Inflammatory macrophage treated with lipopolysaccharide for 1 hour (primary cell): ENCODE data around the gene DENND6B.
A peak's percentile ranks its signal among the peaks of the same experiment; 100 is the strongest.

Experiments
- DNase-seq, 2 donors: peaks; one replicate each; pipeline ENCODE4 v3.0.0-alpha.2; 2020 to 2022

The DENND6B gene

DNA sequence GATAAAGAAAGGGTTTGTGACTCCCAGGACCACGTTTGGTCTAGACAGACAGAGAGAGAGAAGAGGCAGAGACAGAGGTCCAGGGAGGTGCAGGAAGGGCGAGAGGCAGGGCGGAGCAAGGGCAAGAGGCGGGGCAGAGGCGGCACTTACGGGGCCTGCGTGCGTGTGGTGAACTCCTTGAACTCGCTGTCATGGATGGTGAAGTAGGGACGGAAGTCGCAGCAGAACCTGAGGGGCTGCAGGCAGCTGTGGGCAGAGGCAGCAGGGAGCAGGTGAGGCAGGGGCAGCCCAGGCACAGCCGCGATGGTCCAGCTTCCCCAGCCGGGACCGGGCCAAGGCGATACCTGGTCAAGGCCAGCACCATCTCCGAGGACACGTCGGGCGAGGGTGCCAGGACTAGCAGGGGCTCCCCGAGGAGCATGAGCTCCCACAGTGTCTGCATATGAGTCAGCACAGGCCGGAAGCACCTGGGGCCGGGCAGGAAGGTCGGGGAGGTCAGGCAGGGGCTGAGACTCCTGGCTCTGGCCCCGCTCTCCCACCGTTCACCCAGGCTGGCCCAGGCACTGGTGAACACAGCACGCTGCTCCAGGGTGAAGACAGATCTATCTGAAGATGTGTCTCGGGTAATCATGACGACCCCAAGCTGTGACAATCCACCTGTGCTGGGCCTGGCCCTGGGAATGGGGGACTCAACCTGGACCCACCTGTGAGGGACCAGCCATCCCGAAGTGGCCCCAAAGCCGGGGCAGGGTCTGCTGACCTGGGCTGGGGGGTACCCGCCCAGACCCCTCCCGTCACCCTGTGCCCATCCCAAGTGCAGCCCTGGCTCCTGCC, 12.1 kb downstream of the DENND6B start:
- DNase-seq: peak; percentile 42 to 61

DNA sequence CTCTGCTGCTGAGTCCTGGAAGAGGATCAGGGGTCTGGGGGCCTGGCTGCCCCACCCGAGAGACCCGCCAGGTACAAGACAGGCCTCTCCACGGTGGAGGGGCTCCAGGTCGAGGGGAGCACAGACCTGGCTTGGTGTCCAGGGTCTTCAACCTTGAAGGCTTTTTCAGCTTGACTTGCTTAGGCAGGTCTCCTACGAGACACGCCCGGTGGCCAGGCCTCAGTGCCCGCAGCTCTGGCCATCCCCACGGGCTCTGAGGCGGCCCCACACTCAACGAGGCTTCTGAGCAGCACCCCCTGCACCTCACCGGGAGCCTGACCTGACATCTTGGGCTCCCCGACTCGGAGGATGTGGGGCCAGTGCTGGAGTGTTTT, 12.7 kb downstream of the DENND6B start:
- no peak for DNase-seq

GRCh38 chr22:50313600-50313999, 13.2 kb downstream of the DENND6B start:
- DNase-seq: no peak

DNA sequence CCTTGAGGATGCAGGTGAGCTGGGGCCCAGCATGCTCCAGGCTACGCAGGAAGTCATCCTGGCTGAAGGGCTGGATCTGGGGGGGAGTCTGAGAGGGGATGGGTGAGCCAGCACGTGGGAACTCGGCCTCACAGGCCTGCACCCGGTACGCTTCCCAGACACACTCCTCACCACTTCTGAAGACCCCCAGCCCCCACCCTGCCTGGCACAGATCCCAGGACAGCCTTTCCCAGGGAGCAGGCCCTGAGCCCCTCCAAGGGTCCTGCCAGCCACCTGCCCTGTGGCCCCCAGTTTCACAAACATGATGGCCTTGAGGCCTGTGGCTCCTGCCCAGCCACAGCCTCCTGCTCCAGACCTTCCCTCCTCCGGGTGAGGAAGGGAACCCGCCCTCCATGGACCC, 13.8 kb downstream of the DENND6B start:
- DNase-seq: no peak

DNA sequence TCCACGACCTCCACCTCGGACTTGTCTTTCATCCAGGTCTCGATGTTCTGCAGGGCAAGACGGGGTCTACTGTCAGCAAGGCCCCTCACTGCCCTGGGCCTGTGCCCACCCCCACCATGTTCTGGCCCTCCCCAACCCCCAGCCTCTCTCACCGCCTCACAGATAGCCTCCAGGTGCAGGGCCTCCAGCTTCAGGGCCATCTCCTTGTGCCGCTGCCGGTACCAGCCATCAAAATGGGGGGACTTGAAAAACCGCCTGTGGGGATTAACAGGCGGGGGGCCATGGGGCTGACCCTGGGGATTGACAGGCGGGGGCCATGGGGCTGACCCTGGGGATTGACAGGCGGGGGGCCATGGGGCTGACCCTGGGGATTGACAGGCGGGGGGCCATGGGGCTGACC, 14.4 kb downstream of the DENND6B start:
- DNase-seq: no peak

DNA sequence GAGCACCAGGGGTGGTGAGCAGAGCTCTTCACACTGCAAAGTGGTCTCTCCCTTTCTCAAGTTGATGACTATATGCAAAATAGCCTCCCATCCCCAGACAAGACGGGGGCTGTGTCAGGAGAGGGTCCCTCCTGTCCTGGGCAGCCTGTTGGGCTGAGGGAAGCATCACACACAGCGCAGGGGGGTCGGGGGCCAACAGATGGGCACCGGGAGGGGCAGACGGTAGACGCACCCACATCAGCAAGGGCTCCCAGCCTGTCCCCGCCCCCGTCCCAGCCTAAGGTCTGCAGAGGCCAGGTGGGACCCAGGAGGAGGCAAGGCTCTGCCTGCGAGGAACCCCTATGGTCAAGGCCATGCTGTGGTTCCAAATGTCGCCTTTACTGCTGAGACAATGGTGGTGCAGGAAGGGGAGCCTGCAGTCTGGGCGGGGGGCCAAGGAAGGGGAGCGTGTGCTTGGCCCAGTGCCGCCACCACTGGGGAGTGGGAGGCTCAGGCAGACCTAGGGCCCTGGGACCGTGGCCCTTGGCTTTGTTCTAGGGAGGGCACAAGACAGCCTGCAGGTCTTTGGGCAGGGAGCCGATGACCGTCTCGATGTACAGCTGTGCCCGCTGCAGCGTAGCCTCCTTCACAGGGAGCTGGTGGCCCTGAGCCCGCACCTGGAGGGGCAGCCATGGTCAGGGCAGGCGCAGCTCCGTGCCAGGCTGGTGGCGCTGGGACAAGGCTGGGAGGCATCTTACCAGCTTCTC, 15.0 kb downstream of the DENND6B start:
- DNase-seq: no peak

DNA sequence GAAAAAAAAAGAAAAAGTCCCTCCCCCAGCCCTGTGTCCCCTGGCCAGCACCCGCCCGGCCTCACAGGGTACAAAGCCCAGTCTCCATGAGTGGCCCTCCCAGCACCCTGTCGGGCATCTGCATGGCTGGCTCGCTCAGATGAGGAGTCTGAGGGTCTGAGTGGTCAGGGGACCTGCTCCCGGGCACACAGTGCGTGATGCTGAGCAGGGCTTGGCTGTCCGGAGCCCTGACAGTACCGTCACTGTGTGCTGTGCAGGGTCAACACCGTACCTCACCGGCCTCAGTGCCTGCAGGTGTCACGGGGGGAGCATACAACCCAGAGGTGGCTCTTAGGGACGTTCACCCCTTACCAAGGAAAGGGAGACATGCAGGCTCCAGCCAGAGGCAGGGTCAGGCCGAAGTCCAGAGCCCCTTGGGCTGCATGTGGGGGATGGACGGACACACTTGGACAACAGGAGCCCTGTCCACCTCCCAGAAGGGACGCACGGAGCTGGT, 15.8 kb downstream of the DENND6B start:
- DNase-seq: no peak

- no peak for DNase-seq
These were observed 16.6 kb downstream of the DENND6B start for GRCh38 chr22:50310031-50310722.

DNA sequence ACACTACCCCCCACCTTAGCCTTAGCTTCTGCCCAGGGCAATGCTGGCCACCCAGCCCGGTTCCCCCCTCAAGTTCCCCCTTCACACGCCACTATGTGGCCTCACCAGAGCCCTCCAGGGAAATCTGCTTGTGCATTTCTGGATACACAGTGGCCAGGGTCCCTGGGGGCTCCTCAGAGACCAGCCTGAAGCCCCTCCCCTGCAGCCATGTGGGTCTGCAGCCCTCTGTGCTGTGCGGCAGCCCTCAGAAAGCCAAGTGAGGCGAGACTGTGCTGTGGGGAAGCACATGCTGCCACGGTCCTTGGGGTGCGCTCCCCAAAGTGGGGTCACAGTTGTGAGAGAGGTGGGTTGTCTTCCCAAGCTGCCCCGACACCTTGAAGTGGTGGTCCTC, 17.2 kb downstream of the DENND6B start:
- DNase-seq: no peak

GRCh38 chr22:50308986-50309600, 17.7 kb downstream of the DENND6B start:
- no peak for DNase-seq

DNA sequence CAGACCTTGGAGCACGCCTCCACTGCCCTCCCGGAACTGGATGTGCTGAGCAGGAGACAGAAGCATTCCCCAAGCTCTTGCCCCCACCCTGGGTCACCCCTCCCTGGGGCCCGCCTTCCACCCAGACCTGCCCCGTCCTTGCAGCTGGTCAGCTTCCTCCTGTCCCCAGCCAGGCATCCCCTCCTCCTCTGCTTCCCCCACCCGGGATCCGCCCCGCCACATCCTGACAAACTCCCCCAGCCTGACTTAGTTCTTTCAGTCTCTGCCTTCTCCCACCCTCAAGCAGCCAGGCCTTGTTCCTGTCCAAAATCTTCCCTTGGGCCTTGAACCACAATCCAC, 18.2 kb downstream of the DENND6B start:
- DNase-seq: peak; percentile 56 to 77

GRCh38 chr22:50307890-50308596, 18.8 kb downstream of the DENND6B start:
- DNase-seq: no peak

GRCh38 chr22:50306753-50307749, 19.8 kb downstream of the DENND6B start, which contains the start of gene PLXNB2:
Gene PLXNB2 (minus strand): TSS chr22:50307646. CDS start chr22:50290584, 17,062 bp downstream.
- peak; percentile 54 for DNase-seq

- DNase-seq: peak; percentile 90 to 95
These were observed 20.8 kb downstream of the DENND6B start for GRCh38 chr22:50305923-50306566.

DNA sequence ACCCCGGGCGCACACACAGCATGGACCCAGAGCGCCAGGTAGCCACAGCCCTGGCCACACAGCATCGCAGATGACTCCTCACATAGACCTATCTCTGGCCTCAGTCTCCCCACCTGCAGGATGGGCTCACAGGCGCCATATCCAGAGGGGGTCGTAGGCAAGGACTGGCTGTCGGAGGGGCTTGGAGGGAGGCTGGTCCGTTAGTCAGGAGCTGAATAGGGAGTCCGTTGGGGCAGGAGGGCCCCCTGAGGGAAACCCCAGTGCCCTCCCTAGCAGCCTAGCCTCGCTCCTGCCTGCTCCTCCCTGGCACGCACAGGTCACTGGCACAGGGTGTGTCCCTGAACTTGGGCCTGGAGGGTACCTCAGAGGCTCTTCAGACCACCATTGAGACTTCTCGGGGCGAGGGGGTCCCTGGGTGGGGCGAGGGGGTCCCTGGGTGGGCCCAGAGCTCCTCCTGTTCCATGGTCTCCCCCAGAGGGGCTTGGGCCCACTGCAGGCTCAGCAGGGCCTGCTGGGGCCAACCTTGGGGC, 21.4 kb downstream of the DENND6B start:
- no peak for DNase-seq

- peak; percentile 52 to 55 for DNase-seq
These were observed 22.1 kb downstream of the DENND6B start for GRCh38 chr22:50304528-50305392.

- DNase-seq: peak; percentile 57 to 64
These were observed 22.8 kb downstream of the DENND6B start for GRCh38 chr22:50303848-50304527.

GRCh38 chr22:50303515-50303847, 23.3 kb downstream of the DENND6B start:
- DNase-seq: no peak

DNA sequence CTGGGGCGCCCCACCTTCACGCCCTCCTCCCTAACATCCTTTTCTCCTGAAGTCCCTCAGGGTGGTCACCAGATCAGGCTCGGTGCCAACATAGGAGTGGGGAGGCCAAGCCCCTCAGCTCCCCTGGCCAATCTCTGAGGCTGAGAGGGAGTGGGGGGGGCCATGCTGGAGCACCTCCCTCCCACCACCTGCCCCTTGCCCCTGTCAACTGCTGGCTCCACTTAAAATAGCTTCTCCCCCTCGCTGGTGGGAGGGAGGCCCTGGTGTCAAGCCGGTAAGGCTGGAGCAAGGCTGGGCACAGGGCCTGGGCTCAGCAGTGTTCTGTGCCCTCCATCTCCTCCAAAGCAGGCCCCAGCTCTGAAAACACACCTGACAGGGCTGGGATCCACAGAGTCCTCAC, 24.2 kb downstream of the DENND6B start:
- no peak for DNase-seq
